Measurements from ENCODE around the gene SRGAP3.

The SRGAP3 gene

GRCh38 chr3:8981296-8981695, 268.1 kb downstream of the SRGAP3 start:
- H3K36me3 ChIP-seq (replicated peaks; ENCODE audit: low read depth, low read length), result no peaks in the 10 kb centered on the region
- H3K27ac ChIP-seq (ENCODE audit: low read length), result no peak overlapping the region
- H3K79me2 ChIP-seq (ENCODE audit: low read length), result no peaks in the 10 kb centered on the region
- H3K9me3 ChIP-seq (ENCODE audit: insufficient read depth, low read length), result 0 out of 2 replicates have a peak, but pooled peaks cover 5% of the 10 kb centered on the region
- no peak overlapping the region for H3K4me2 ChIP-seq (ENCODE audit: low read length)
- no peak overlapping the region for H3K4me3 ChIP-seq (ENCODE audit: low read length)
- H3K4me1 ChIP-seq (ENCODE audit: low read length), result peaks cover 28% of the 10 kb centered on the region
- no peak overlapping the region for H3K9ac ChIP-seq (ENCODE audit: low read length)
- peaks cover 29% of the 10 kb centered on the region for H3K27me3 ChIP-seq (ENCODE audit: low read depth, low read length)
- no peak overlapping the region for H2AFZ ChIP-seq (ENCODE audit: low read depth, low read length)
- TF ChIP-seq CTCF (IDR thresholded peaks at IDR 0.05; ENCODE audit: low read depth, low read length) (no peak), EZH2phosphoT487 (IDR thresholded peaks at IDR 0.05; ENCODE audit: low read depth) (no peak)
- no peaks in the 10 kb centered on the region for H4K20me1 ChIP-seq (ENCODE audit: insufficient read depth, low read length)

GRCh38 chr3:8980756-8981257, 268.6 kb downstream of the SRGAP3 start:
- H3K36me3 ChIP-seq (replicated peaks; ENCODE audit: low read depth, low read length), result no peaks in the 10 kb centered on the region

GRCh38 chr3:8979262-8979661, 270.2 kb downstream of the SRGAP3 start:
- Histone ChIP-seq H3K4me3 (ENCODE audit: low read length) (no peak overlapping the region), H3K4me2 (ENCODE audit: low read length) (no peak overlapping the region), H3K27ac (ENCODE audit: low read length) (no peak overlapping the region), H3K79me2 (ENCODE audit: low read length) (no peaks in the 10 kb centered on the region), H3K36me3 (replicated peaks; ENCODE audit: low read depth, low read length) (no peaks in the 10 kb centered on the region), H3K9ac (ENCODE audit: low read length) (no peak overlapping the region), H2AFZ (ENCODE audit: low read depth, low read length) (no peak overlapping the region), H3K4me1 (ENCODE audit: low read length) (peaks cover 25% of the 10 kb centered on the region), H4K20me1 (ENCODE audit: insufficient read depth, low read length) (no peaks in the 10 kb centered on the region), H3K9me3 (ENCODE audit: insufficient read depth, low read length) (0 out of 2 replicates have a peak, but pooled peaks cover 5% of the 10 kb centered on the region), H3K27me3 (ENCODE audit: low read depth, low read length) (peaks cover 29% of the 10 kb centered on the region)
- no peak for TF ChIP-seq EZH2phosphoT487 (IDR thresholded peaks at IDR 0.05; ENCODE audit: low read depth)
- TF ChIP-seq CTCF (IDR thresholded peaks at IDR 0.05; ENCODE audit: low read depth, low read length), result no peak

More at GRCh38 chr3:8980756-8981257, 268.6 kb downstream of the SRGAP3 start:
- TF ChIP-seq CTCF (IDR thresholded peaks at IDR 0.05; ENCODE audit: low read depth, low read length) (no peak), EZH2phosphoT487 (IDR thresholded peaks at IDR 0.05; ENCODE audit: low read depth) (no peak)
- Histone ChIP-seq H2AFZ (ENCODE audit: low read depth, low read length) (no peak overlapping the region), H3K4me1 (ENCODE audit: low read length) (peaks cover 28% of the 10 kb centered on the region), H3K9ac (ENCODE audit: low read length) (no peak overlapping the region), H3K27ac (ENCODE audit: low read length) (no peak overlapping the region), H3K4me3 (ENCODE audit: low read length) (no peak overlapping the region), H3K27me3 (ENCODE audit: low read depth, low read length) (peaks cover 29% of the 10 kb centered on the region), H4K20me1 (ENCODE audit: insufficient read depth, low read length) (no peaks in the 10 kb centered on the region), H3K79me2 (ENCODE audit: low read length) (no peaks in the 10 kb centered on the region), H3K9me3 (ENCODE audit: insufficient read depth, low read length) (0 out of 2 replicates have a peak, but pooled peaks cover 5% of the 10 kb centered on the region), H3K4me2 (ENCODE audit: low read length) (no peak overlapping the region)

GRCh38 chr3:8978551-8978950, 270.9 kb downstream of the SRGAP3 start:
- Histone ChIP-seq H4K20me1 (ENCODE audit: insufficient read depth, low read length) (no peaks in the 10 kb centered on the region), H3K36me3 (replicated peaks; ENCODE audit: low read depth, low read length) (no peaks in the 10 kb centered on the region), H3K79me2 (ENCODE audit: low read length) (no peaks in the 10 kb centered on the region), H3K4me1 (ENCODE audit: low read length) (peaks cover 18% of the 10 kb centered on the region), H3K9me3 (ENCODE audit: insufficient read depth, low read length) (0 out of 2 replicates have a peak, but pooled peaks cover 5% of the 10 kb centered on the region), H3K4me3 (ENCODE audit: low read length) (no peak overlapping the region), H3K27ac (ENCODE audit: low read length) (no peak overlapping the region), H3K9ac (ENCODE audit: low read length) (no peak overlapping the region), H2AFZ (ENCODE audit: low read depth, low read length) (no peak overlapping the region), H3K4me2 (ENCODE audit: low read length) (no peak overlapping the region), H3K27me3 (ENCODE audit: low read depth, low read length) (peaks cover 29% of the 10 kb centered on the region)
- TF ChIP-seq CTCF (IDR thresholded peaks at IDR 0.05; ENCODE audit: low read depth, low read length) (no peak), EZH2phosphoT487 (IDR thresholded peaks at IDR 0.05; ENCODE audit: low read depth) (no peak)

Data from OCI-LY3 (cell line).